ENCODE results near the gene RPS21.

- no peak for TF ChIP-seq POLR2A (IDR thresholded peaks at IDR 0.05)
- TF ChIP-seq CTCF (IDR thresholded peaks at IDR 0.05), result no peak
These were observed 32.7 kb upstream of the RPS21 start for GRCh38 chr20:62354031-62354808.
